C4-2B (cell line): Measurements from ENCODE around the gene FAM78B.

ENCODE experiments used
- ZFX ChIP-seq: fragments of 450-650 bp; IDR thresholded peaks from 2 replicates; pipeline ENCODE4 v1.6.1; 2017
- TF ChIP-seq, protein P1 (sequence below): fragments of 450-650 bp; conservative IDR thresholded peaks from 2 replicates; pipeline ENCODE4 v1.5.1; 2017; ENCODE audit warnings: mild to moderate bottlenecking

DNA sequence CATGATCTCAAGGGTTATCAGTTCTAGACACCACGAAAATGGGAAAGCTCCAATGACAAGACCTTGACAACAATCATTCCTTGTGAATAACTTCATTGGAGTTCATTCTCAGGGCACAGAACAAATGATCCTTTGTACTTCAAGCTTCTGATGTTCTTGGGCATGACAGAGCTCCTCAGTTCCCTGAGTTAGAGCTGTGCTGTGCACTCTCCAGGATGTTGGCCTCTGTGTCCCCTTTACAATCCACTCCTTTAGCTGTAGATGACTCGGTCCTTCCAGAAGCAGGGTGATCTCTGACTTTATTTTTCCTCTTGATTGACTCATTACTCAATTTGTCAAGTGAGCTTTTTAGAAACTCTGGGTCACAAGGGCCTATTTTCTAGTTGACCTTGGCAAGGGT, 3.9 kb upstream of the FAM78B start:
- TF ChIP-seq, protein P1, sequence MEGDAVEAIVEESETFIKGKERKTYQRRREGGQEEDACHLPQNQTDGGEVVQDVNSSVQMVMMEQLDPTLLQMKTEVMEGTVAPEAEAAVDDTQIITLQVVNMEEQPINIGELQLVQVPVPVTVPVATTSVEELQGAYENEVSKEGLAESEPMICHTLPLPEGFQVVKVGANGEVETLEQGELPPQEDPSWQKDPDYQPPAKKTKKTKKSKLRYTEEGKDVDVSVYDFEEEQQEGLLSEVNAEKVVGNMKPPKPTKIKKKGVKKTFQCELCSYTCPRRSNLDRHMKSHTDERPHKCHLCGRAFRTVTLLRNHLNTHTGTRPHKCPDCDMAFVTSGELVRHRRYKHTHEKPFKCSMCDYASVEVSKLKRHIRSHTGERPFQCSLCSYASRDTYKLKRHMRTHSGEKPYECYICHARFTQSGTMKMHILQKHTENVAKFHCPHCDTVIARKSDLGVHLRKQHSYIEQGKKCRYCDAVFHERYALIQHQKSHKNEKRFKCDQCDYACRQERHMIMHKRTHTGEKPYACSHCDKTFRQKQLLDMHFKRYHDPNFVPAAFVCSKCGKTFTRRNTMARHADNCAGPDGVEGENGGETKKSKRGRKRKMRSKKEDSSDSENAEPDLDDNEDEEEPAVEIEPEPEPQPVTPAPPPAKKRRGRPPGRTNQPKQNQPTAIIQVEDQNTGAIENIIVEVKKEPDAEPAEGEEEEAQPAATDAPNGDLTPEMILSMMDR: no peak
- no peak for TF ChIP-seq ZFX
